GM10248 (cell line): ENCODE results near the gene MAMDC2.

Source experiments
- CTCF ChIA-PET: fragments of 300-600 bp; sonication (Branson Sonifier 250); formaldehyde crosslinking; extraction: SDS; loops from one replicate; lab custom pipeline; 2021; ENCODE audit warnings: antibody characterized with exemption; lab: Yijun Ruan, JAX
- POLR2A ChIA-PET: fragments of 350-650 bp; sonication (Branson Sonifier 250); formaldehyde crosslinking; extraction: SDS; loops from one replicate; lab custom pipeline; 2020; ENCODE audit warnings: antibody characterized with exemption; lab: Yijun Ruan, JAX
- DNase-seq: peaks from one replicate; pipeline ENCODE4 v3.0.0; 2012; ENCODE audit errors: extremely low spot score
- CTCF ChIP-seq: IDR thresholded peaks from 2 replicates; pipeline ENCODE4 v1.5.1; 2012; ENCODE audit warnings: mild to moderate bottlenecking, low read depth; ENCODE audit errors: extremely low read depth, missing control alignments, control extremely low read depth

The MAMDC2 gene

GRCh38 chr9:70043689-70044489, at the start of gene MAMDC2:
TSS of gene MAMDC2 (plus strand) at chr9:70043848. CDS start at chr9:70044198, 350 bp downstream.
- ChIA-PET POLR2A (no interaction called here), CTCF (interaction anchor here (1.2 to 1.5 kb wide), 2 partner anchors 9 to 11 kb away, joined by 4 to 5 read pairs; no protein-coding TSS in a partner anchor)
- TF ChIP-seq CTCF: no peak
- DNase-seq: no peak

- TF ChIP-seq CTCF: no peak
- DNase-seq: no peak
- POLR2A ChIA-PET: no interaction called here
- CTCF ChIA-PET: interaction anchor here (1.0 to 1.9 kb wide), 2 partner anchors 8 to 12 kb away, joined by 3 to 4 read pairs; no protein-coding TSS in a partner anchor
Measured at GRCh38 chr9:69995846-69996245, 47.8 kb upstream of the MAMDC2 start.

- DNase-seq: no peak
- TF ChIP-seq CTCF: no peak
- POLR2A ChIA-PET: no interaction called here
- CTCF ChIA-PET: no interaction called here
Measured at GRCh38 chr9:69996967-69997366, 46.7 kb upstream of the MAMDC2 start.

GRCh38 chr9:69997524-69997923, 46.1 kb upstream of the MAMDC2 start:
- no peak for DNase-seq
- ChIA-PET CTCF (no interaction called here), POLR2A (no interaction called here)
- no peak for TF ChIP-seq CTCF

GRCh38 chr9:69999315-69999714, 44.3 kb upstream of the MAMDC2 start:
- TF ChIP-seq CTCF: no peak
- no peak for DNase-seq
- ChIA-PET POLR2A (interaction anchor here (0.7 kb wide), 1 partner anchor 258 kb away, joined by 3 read pairs; no protein-coding TSS in a partner anchor), CTCF (no interaction called here)

GRCh38 chr9:70000469-70000868, 43.2 kb upstream of the MAMDC2 start:
- no peak for TF ChIP-seq CTCF
- ChIA-PET CTCF (interaction anchor here (1.2 kb wide), 1 partner anchor 14 kb away, joined by 3 read pairs; no protein-coding TSS in a partner anchor), POLR2A (no interaction called here)
- DNase-seq: no peak
